Thyroid gland (tissue), 4 donors: ENCODE measurements around the gene ALDH7A1.

Source experiments
- POLR2A ChIP-seq, 2 donors: fragments of 450-650 bp; IDR thresholded peaks; one replicate each; pipeline ENCODE4 v1.6.1; 2017; ENCODE audit warnings: antibody characterized with exemption in 2 of 2, mild to moderate bottlenecking in 2 of 2, moderate library complexity in 1 of 2
- TF ChIP-seq, protein P1 (sequence below), 6 experiments: fragments of 200-600 bp in 3 of 6; fragments of 450-650 bp in 3 of 6; sonication (generic) in 3 of 6; IDR thresholded peaks; one replicate each; pipeline ENCODE4 v1.5.1; 2016 to 2019; ENCODE audit warnings: antibody characterized with exemption in 6 of 6, mild to moderate bottlenecking in 2 of 6, inconsistent platforms in 1 of 6, moderate library complexity in 1 of 6

DNA sequence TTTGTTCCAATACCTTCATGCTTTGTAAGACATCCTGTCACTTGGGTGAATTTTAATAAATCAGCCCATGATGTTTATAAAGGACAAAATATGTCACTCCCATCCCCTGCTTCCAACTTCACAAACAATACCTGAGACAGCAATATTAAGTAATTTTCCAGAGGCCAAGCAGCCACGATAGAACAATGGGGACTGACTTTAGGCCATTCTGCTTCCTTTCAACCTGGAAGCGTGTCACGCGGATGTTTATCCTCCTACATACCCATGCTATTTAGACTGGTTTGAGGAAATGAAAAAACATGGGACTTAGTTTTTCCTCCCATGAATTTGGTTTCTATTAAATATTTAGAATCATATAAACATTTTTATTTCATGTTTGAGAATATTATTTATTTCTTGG is 88.9 kb downstream of the ALDH7A1 start:
- TF ChIP-seq, protein P1, sequence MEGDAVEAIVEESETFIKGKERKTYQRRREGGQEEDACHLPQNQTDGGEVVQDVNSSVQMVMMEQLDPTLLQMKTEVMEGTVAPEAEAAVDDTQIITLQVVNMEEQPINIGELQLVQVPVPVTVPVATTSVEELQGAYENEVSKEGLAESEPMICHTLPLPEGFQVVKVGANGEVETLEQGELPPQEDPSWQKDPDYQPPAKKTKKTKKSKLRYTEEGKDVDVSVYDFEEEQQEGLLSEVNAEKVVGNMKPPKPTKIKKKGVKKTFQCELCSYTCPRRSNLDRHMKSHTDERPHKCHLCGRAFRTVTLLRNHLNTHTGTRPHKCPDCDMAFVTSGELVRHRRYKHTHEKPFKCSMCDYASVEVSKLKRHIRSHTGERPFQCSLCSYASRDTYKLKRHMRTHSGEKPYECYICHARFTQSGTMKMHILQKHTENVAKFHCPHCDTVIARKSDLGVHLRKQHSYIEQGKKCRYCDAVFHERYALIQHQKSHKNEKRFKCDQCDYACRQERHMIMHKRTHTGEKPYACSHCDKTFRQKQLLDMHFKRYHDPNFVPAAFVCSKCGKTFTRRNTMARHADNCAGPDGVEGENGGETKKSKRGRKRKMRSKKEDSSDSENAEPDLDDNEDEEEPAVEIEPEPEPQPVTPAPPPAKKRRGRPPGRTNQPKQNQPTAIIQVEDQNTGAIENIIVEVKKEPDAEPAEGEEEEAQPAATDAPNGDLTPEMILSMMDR (IDR thresholded peaks at IDR 0.05) = no peak
- no peak for TF ChIP-seq POLR2A (IDR thresholded peaks at IDR 0.05)
